GM12864 (cell line): Measurements from ENCODE around the gene NLRP5.
"Not testable (repeated sequence)": the region's sequence is repeated elsewhere in the genome, so short reads cannot be mapped to it uniquely, and the experiment has no call there.

Experiments
- DNase-seq: peaks from one replicate; pipeline ENCODE4 v3.0.0-alpha.2; 2011; ENCODE audit warnings: low read depth
- H3K4me3 ChIP-seq: 2 replicates; pipeline ENCODE4 v1.5.1; 2011; ENCODE audit warnings: mild to moderate bottlenecking, low read depth, low read length, control low read depth
- CTCF ChIP-seq: IDR thresholded peaks from 2 replicates; pipeline ENCODE4 v1.5.1; 2011; ENCODE audit warnings: low read depth, mild to moderate bottlenecking, moderate library complexity, low read length, control low read depth, inconsistent platforms; ENCODE audit errors: missing control alignments

The NLRP5 gene

DNA sequence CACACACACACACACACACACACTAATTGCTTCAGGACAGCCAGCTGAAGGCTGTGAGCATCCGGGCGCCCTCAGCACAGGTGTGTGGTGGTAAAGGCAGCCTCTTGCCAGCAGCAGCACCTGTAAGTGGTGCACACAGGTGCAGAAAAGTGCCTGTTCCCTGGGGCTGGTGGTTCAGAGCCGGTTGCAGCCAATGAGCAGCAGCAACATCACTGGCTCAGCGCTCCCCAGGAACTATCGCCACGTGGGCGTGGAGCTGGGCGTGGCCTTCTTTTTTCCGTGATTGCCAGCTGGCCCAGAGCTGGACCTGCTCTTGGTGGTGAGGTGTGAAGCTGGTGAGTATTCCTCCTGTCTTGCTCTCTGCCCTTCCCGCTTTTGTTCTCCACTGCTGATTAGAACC is at the start of gene NLRP5:
Gene NLRP5, plus strand, starts transcription at position 289 of the 400 bp plus-strand sequence.
- no peak within 1 kb of the TSS for H3K4me3 ChIP-seq
- TF ChIP-seq CTCF: no peak
- no peak for DNase-seq

DNA sequence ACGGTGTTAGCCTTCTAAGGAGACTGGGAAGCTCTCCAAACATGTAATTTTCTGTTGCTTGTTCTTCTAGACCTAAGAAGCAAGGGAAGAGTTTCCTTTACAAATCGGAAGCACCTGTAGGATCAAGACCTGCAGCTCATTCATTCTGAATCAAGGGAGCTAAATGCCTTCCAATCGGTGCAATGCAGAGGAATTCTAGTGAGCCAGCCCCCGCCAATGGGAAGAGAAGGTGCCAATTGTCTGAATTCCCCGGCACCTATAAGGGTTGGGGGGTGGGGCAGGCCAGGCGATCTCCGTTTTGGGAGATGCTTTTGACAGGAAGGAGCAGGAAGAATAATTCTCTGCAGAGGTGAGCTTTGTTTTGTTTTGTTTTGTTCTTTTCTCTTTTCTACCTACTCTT is 47.4 kb upstream of the NLRP5 start:
- no peak for TF ChIP-seq CTCF
- no peak for DNase-seq
- H3K4me3 ChIP-seq: no peak overlapping the region

DNA sequence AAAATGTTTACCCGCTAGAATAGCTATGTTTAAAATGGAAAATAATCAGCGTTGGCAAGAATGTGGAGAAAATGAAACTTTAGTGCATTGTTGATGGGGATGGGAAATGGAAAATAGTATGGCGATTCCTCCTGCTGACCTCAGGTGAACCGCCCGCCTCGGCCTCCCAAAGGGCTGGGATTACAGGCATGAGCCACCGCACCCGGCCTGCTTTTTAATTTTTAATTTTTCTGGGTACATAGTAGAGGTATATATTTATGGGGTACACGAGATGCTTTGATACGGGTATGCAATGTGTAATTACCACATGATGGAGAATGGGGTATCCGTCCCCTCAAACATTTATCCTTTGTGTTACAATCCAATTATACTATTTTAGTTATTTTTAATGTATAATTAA is 46.3 kb upstream of the NLRP5 start:
- TF ChIP-seq CTCF: no peak
- no peak for DNase-seq
- H3K4me3 ChIP-seq: no peak overlapping the region

DNA sequence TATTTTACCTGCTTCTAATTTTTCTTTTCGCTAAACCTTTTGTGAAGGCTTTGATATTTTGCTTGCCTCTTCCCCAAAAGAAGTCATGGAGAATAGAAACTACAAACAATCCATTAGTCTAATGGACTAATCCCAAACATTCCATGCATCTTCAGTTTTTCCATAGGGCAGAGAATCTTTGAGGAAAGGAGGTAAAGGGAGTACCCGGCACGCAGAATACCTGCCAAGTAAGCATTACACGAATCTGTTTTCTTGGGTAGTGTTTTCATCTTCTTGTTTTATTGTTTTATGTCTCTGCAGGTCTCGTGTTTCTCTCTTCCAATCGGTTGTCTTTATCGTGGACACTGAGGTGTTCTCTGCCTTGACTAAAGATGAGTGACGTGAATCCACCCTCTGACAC is 39.0 kb upstream of the NLRP5 start, which contains the start of gene NLRP8:
Gene NLRP8, plus strand, starts transcription at position 301 of the 400 bp plus-strand sequence.
- no peak within 1 kb of the TSS for H3K4me3 ChIP-seq
- no peak for TF ChIP-seq CTCF
- DNase-seq: no peak

- DNase-seq, H3K4me3 ChIP-seq: not testable (repeated sequence)
Observed at GRCh38 chr19:55950566-55950965, 36.0 kb upstream of the NLRP5 start.

GRCh38 chr19:55956431-55956830 is 30.1 kb upstream of the NLRP5 start:
- TF ChIP-seq CTCF: no peak
- no peak overlapping the region for H3K4me3 ChIP-seq
- DNase-seq: no peak

DNA sequence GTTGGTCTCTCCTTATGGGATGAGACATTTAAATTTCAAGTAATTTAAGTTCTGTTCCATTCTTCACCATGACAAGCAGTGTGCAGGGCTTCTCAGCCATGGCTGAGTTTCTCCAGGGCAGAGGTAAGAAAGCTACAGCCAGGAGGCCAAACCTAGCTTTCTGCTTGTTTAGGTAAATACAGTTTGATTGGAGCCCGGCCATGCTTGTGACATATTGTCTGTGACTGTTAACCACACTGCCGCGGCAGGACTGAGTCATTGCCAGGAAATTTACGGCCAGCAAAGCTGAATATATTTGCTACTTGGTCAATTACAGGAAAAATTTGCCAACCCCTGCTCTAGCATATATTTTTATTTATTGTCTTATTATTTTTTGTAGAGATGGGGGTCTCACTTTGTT is 28.2 kb upstream of the NLRP5 start:
- H3K4me3 ChIP-seq: no peak overlapping the region
- no peak for TF ChIP-seq CTCF
- DNase-seq: no peak

- no peak overlapping the region for H3K4me3 ChIP-seq
- TF ChIP-seq CTCF: no peak
- DNase-seq: no peak
Observed at GRCh38 chr19:55959996-55960675, 26.4 kb upstream of the NLRP5 start.
